ENCODE results near the gene NPIPA1.
"Not testable (repeated sequence)": the region's sequence is repeated elsewhere in the genome, so short reads cannot be mapped to it uniquely, and the experiment has no call there.

Gene NPIPA1

DNA sequence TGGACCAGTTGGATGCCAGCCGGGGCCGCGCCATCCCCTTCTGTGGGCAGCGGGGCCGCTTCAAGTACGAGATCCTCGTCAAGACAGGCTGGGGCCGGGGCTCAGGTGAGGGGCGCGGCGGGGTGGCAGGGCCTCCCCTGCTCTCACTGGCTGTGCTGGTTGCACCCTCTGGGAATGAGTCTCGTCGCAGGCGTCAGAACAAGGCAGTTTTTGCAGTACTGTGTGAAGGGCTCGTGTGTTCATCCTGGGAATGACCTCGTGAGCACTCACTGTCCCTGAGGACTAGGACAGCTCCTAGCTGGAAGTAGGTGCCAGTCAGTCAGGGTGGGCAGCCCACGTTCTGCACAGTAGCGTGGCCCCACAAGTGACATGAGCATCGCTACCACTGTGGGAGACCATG lies 6.3 kb upstream of the NPIPA1 start:
- not testable (repeated sequence) for DNase-seq

GRCh38 chr16:14932581-14933375 lies 4.5 kb upstream of the NPIPA1 start:
- DNase-seq = not testable (repeated sequence)

DNA sequence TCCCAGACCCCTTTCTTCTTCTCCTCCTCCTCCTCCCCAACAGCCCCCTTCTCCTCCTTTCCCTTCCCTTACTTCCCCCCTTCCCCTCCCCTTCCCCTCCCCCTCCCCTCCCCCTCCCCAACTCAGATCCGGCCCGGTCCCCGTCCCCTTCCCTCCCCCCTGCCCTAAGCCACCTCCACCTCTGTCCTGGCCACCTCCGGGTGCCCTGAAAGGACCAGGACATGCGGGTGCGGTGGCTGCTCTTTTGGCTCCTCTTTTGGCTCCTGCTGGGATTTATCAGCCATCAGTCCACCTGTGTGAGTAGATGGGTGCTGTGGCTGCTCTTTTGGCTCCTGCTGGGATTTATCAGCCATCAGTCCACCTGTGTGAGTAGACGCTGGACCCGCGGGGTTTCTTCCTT lies 751 bp downstream of the NPIPA1 start:
- not testable (repeated sequence) for DNase-seq

GRCh38 chr16:14942686-14943085 lies 5.4 kb downstream of the NPIPA1 start:
- DNase-seq = not testable (repeated sequence)

GRCh38 chr16:14955546-14956231 lies 18.4 kb downstream of the NPIPA1 start:
- no peak for DNase-seq

GRCh38 chr16:14957576-14958322 lies 20.5 kb downstream of the NPIPA1 start:
- DNase-seq = no peak

GRCh38 chr16:14958323-14958600 lies 21.0 kb downstream of the NPIPA1 start:
- no peak for DNase-seq

DNA sequence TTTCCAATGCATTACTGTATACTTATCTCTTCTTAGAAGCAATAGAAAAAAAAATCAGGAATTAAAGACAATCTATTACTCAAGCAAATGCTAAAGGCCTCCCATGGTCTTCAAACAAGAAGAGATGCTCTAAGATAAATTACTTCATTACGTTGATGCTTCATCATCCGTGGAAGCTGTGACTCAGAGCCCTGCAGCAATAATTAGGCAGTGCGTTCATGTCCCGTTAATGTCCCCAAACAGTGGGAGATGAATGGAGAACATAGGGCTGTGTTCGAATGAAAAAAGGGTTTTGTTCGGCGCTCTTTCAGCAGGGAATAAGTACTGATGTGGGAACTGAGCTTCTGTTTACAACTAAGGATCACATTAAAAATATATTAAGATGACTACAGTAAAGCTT lies 21.7 kb downstream of the NPIPA1 start:
- DNase-seq = no peak

DNA sequence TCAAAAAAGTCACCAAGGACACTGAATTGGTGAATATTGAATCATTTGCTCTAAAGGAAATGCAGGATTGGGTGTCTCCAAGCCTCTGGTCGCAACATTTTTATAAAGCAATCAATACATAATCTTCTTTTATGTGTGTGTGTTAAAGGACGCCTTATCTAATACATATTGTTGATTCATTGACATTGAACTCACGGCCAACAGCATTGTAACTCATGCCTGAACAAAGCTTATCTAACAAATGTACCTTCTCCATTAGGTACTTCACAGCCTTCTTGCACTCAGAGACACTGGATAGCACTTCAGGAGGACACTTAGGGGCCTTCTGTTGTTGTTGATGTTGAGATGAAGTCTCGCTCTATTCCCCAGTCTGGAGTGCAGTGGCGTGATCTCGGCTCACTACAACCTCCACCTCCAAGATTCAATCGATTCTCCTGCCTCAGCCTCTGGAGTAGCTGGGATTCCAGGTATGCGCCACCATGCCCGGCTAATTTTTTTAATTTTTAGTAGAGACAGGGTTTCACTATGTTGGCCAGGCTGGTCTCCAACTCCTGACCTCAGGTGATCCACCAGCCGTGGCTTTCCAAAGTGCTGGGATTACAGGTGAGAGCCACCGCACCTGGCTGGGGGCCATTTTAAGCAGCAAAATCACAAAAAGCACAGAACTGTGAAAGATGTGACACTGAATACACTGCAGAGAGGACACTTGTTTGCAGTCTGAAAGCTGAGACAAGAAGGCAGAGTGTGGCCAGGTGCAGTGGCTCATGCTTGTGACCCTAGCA lies 24.4 kb downstream of the NPIPA1 start:
- DNase-seq = no peak

- DNase-seq = no peak
Observed at GRCh38 chr16:14963281-14964173, 26.3 kb downstream of the NPIPA1 start.

DNA sequence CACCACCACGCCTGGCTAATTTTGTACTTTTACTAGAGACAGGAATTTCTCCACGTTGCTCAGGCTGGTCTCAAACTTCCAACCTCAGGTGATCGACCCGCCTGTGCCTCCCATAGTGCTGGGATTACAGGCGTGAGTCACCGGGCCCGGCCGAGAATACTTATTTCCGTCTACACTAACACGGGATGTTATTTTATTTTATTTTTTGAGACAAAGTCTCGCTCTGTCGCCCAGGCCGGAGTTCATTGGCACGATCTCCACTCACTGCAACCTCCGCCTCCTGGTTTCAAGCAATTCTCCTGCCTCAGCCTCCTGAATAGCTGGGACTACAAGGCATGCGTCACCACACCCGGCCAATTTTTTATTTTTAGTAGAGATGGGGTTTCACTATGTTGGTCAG lies 28.1 kb downstream of the NPIPA1 start:
- no peak for DNase-seq

DNA sequence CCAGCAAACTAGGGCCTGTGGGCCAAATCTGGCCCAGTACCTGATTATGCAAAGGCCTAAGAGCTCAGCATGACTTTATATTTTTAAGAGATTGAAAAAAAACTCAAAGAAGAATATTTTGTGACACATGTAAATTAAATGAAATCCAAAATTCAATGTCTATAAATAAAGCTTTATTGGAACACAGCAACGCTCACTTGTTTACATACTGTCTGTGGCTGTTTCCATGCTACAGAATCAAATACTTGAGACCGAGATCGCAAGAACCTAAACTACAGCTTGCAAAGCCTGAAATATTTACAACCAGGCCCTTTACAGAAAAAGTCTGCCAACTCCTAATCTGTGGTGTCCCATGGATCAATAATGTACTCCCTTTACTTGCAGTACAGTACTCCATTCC lies 32.6 kb downstream of the NPIPA1 start:
- DNase-seq = not testable (repeated sequence)

DNA sequence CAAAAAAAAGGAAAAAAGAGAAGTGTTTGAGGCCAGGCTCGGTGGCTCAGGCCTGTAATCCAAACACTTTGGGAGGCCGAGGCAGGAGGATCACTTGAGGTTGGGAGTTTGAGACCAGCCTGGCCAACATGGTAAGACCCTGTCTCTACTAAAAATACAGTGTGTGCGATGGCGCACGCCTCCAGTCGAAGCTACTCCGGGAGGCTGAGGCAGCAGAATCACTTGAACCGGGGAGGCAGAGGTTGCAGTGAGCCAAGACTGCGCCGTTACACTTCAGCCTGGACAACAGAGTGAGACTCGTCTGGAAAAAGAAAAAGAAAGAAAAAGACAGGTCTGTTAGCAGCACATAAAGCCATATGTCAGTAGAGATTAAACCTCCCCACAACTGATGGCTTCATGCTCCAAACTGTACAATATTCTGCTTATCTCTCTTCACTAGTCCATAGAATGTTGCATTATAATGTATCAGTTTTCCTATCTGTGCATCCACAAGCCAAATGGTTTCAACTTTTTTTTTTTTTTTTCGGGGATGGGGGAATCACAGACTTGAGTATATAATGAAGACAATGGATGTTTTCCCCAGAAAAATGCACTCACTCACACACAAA lies 34.5 kb downstream of the NPIPA1 start:
- not testable (repeated sequence) for DNase-seq

DNA sequence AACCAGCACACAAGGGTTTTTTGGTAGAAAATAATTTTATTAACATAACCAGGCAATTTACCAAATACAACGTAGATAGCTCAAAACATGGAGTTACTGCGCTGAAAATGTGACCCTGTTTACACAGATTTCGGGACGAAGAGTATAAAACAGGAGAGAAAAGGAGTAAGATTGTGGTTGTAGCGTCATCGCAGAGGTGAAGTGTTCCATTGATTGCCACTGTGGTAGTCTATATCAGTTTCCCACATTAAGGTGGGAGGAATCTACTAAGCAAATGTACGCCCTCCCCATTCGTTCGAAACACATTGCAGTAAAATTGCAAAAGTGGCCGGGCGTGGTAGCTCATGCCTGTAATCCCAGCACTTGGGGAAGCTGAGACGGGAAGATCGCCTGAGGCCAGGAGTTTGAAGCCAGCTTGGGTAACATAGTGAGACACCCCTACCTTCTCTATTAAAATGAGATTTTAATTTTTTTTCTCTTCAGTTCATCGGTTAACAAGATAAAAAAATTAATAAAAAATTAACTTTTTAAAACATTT lies 36.6 kb downstream of the NPIPA1 start:
- DNase-seq = not testable (repeated sequence)

DNA sequence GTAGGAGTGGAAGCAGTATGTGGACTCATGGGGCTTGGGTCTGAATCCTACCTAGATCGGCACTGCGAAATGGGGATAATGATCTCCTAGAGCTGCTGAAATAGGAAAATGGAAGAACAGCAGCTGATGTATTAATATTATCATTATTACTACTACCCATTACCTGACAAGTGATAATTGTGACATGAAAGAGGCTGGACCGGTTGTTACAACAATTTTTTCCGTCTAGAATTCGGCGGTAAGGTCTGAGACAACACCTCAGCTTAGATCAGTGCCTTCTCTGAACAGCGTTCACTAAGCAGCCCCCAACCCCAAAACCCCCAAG lies 37.0 kb downstream of the NPIPA1 start:
- DNase-seq = not testable (repeated sequence)

GRCh38 chr16:14974656-14975417 lies 37.6 kb downstream of the NPIPA1 start, which contains the start of gene PDXDC1:
Gene PDXDC1 (plus strand): TSS chr16:14975026. CDS start chr16:14975200, 174 bp downstream.
- peak; percentile 100 for DNase-seq

- DNase-seq = peak; percentile 74
Observed at GRCh38 chr16:14975418-14976194, 38.4 kb downstream of the NPIPA1 start.

DNA sequence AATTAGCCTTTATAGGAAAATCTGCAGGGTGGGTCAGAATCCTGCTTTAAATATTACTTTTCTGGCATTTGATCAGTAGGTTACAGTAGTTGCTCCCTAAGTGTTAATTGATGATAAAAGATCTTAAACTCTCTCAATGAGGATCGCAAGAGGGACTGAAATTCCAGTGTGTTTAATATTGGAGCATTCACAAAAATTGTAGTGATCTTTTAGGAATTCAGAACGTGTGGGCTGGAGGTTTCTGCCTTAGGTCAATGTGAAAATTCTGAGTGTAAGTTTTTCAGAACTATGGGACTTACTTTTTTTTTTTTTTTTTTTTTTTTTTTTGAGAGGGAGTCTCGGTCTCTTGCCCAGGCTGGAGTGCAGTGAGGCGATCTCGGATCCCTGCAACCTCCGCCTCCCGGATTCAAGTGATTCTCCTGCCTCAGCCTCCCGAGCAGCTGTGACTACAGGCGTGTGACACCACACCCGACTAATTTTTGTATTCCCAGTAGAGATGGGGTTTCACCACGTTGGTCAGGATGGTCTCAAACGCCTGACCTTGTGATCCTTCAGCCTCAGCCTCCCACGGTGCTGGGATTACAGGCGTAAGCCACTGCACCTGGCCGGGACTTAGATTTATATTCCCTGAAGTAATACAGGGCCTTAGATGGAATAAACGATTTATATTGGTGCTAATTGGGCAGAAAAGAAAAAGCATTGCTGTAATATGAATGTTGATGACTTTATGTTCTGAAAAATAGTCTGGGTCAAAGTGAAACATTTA lies 39.9 kb downstream of the NPIPA1 start:
- DNase-seq = not testable (repeated sequence)

GRCh38 chr16:14978281-14978680 lies 41.0 kb downstream of the NPIPA1 start:
- DNase-seq = not testable (repeated sequence)

All from activated naive CD4-positive, alpha-beta T cell treated with Interleukin-2 at 50 U/mL for 16 hours (primary cell).